Thyroid gland (tissue), 4 donors: ENCODE results near the gene CCN5. TPM values are rescaled to one million over a fixed set of nuclear protein-coding genes. Genes with fewer than 3 reads are reported as not detected.

Experiments
- DNase-seq, 2 donors: peaks; one replicate each; pipeline ENCODE4 v3.0.0-alpha.2; 2019
- H3K27ac ChIP-seq, 3 donors: fragments of 200-600 bp; sonication (generic); 1 replicate in 2 of 3; 2 replicates in 1 of 3; pipeline ENCODE4 v1.5.1; 2016 to 2019; ENCODE audit warnings: mild to moderate bottlenecking in 1 of 3, moderate library complexity in 1 of 3
- H3K27me3 ChIP-seq: fragments of 200-600 bp; sonication (generic); one replicate; pipeline ENCODE4 v1.5.1; 2019
- H3K36me3 ChIP-seq, 2 donors: fragments of 200-600 bp; sonication (generic); one replicate each; pipeline ENCODE4 v1.5.1; 2016 to 2019
- H3K4me1 ChIP-seq, 2 donors: fragments of 200-600 bp; sonication (generic); one replicate each; pipeline ENCODE4 v1.5.1; 2017 to 2019
- H3K4me3 ChIP-seq, 3 donors: fragments of 200-600 bp; sonication (generic); replicated peaks in 1 of 3; 1 replicate in 2 of 3; 2 replicates in 1 of 3; pipeline ENCODE4 v1.5.1; 2016; ENCODE audit warnings: mild to moderate bottlenecking in 1 of 3
- H3K9me3 ChIP-seq: fragments of 200-600 bp; sonication (generic); one replicate; pipeline ENCODE4 v1.5.1; 2017
- POLR2A ChIP-seq, 2 donors: fragments of 450-650 bp; IDR thresholded peaks; one replicate each; pipeline ENCODE4 v1.6.1; 2017; ENCODE audit warnings: antibody characterized with exemption in 2 of 2, mild to moderate bottlenecking in 2 of 2, moderate library complexity in 1 of 2
- WGBS, 2 donors: methylation state at CpG; one replicate each; pipeline ENCODE4 v1.1.5; 2017; 5-methylcytosine and 5-hydroxymethylcytosine counted together
- intact Hi-C: fragments of 100-400 bp; cut with DNase I; formaldehyde crosslinking; loops from one replicate; pipeline ENCODE4 v1.15.1; 2023
- total RNA-seq, 4 donors: library from RNA; depleted of rRNA; stranded (reverse); fragments of >200 nt; gene quantifications; one replicate each; pipeline ENCODE4 v1.2.3, GENCODE V29; 2016
- TF ChIP-seq, protein P1 (sequence below), 6 experiments: fragments of 200-600 bp in 3 of 6; fragments of 450-650 bp in 3 of 6; sonication (generic) in 3 of 6; IDR thresholded peaks; one replicate each; pipeline ENCODE4 v1.5.1; 2016 to 2019; ENCODE audit warnings: antibody characterized with exemption in 6 of 6, mild to moderate bottlenecking in 2 of 6, inconsistent platforms in 1 of 6, moderate library complexity in 1 of 6

Gene CCN5
- total RNA-seq, 4 donors from 2014 or later: 4.7 to 47.6 (median 26.6) TPM

DNA sequence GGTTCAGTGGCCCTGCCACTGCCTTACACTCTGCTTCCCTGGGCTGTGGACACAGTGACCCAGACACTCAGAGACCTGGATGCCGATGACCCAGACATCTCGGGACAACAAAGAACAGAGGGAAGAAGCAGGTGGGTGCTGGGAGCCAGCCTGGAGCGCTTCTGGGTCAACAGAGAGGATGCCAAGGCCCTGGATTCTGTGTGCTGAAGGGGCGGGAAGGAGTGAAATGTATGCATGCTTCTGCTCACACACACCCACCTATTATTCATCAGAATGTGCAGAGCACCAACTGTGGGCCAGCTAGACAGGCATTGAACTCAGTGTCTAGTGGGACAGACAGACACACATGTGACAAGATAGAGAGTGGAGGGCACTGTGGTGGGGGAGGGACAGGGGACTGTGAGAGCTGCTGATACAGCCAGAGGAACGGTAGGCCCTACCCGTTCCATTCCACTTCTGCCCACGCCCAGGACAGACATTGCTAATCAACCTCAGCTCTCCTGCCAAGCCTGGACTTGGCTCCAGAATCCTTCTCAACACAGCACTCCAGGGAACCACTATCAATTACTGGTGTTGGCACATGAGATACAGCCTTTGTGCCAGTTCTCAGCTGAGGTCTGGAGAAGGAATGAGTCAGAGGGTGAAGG lies 50.7 kb downstream of the CCN5 start:
- Histone ChIP-seq H3K9me3 (no peaks in the 10 kb centered on the region), H3K4me1 (no peaks in the 10 kb centered on the region), H3K27me3 (no peaks in the 10 kb centered on the region), H3K27ac (no peak overlapping the region), H3K36me3 (no peaks in the 10 kb centered on the region), H3K4me3 (no peak overlapping the region)
- DNase-seq: peak in 1 of 2 donors; percentile 23
- WGBS, 2 donors: 68% methylated on average over 7 of the region's 7 CpGs
- no peak for TF ChIP-seq POLR2A (IDR thresholded peaks at IDR 0.05)
- TF ChIP-seq, protein P1, sequence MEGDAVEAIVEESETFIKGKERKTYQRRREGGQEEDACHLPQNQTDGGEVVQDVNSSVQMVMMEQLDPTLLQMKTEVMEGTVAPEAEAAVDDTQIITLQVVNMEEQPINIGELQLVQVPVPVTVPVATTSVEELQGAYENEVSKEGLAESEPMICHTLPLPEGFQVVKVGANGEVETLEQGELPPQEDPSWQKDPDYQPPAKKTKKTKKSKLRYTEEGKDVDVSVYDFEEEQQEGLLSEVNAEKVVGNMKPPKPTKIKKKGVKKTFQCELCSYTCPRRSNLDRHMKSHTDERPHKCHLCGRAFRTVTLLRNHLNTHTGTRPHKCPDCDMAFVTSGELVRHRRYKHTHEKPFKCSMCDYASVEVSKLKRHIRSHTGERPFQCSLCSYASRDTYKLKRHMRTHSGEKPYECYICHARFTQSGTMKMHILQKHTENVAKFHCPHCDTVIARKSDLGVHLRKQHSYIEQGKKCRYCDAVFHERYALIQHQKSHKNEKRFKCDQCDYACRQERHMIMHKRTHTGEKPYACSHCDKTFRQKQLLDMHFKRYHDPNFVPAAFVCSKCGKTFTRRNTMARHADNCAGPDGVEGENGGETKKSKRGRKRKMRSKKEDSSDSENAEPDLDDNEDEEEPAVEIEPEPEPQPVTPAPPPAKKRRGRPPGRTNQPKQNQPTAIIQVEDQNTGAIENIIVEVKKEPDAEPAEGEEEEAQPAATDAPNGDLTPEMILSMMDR (IDR thresholded peaks at IDR 0.05): no peak
- intact Hi-C loops: no loop called here

DNA sequence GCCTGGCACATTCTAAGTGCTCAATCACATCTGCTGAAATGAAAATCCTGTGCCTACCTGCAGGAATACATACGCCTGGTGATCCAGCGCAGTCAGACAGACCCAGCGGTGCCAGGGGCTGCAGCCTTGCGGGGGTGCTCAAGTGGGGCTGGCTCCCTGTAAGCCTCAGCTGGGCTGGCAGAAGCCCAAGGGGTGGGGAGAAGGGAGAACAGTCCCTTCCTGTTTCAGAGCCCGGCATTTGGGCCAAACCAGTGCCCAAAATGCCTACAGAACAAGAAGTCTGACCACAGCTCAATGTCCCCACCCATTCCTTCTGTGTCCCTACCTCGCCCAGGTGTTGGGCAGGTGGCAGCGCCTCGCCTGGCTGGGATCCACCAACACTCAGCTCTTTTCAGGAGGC lies 53.1 kb downstream of the CCN5 start:
- H3K4me3 ChIP-seq: no peak overlapping the region
- 89 to 95% methylated on average over 5 to 7 of the region's 8 CpGs for WGBS, 2 donors

DNA sequence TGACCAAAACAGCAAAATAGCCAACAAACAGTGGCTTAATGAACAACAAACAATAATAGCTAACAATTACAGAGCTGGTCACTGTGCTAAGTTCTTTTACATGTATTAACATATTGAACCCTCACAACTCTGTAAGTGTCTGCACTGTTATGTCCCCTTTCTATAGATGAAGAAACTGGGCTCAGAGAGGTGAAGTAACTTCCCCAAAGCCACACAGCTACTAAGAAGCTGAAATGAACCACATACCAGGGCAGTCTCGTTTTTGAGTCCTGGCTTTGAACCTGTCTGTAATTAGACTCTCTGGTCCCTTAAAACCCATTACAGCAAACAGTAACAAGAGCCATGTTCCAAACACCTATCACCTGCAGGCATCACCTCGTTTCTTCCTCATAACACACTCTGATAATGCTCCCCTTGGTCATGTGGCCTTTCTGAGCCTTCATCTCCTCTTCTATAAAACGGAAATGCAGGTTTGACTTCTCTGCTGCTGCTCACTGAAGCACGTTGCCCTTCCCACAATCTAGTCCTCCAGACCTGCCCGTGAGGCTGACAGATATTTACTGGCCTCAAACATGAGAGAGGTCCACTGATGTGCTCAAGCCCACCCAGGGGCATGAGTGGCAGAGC lies 53.8 kb downstream of the CCN5 start:
- H3K9me3 ChIP-seq: no peaks in the 10 kb centered on the region
- no peaks in the 10 kb centered on the region for H3K36me3 ChIP-seq
- WGBS, 2 donors: 53 to 54% methylated on average over 5 of the region's 5 CpGs
- no peak overlapping the region for H3K27ac ChIP-seq
- intact Hi-C loops: no loop called here
- TF ChIP-seq, protein P1 (IDR thresholded peaks at IDR 0.05): no peak
- TF ChIP-seq POLR2A (IDR thresholded peaks at IDR 0.05): no peak
- H3K4me3 ChIP-seq: no peak overlapping the region
- DNase-seq: no peak
- no peaks in the 10 kb centered on the region for H3K4me1 ChIP-seq
- no peaks in the 10 kb centered on the region for H3K27me3 ChIP-seq

More for the DNA sequence above, 53.1 kb downstream of the CCN5 start:
- H3K36me3 ChIP-seq: no peaks in the 10 kb centered on the region
- TF ChIP-seq POLR2A (IDR thresholded peaks at IDR 0.05): no peak
- TF ChIP-seq, protein P1 (IDR thresholded peaks at IDR 0.05): no peak
- no peak overlapping the region for H3K27ac ChIP-seq
- intact Hi-C loops: no loop called here
- no peaks in the 10 kb centered on the region for H3K9me3 ChIP-seq
- no peaks in the 10 kb centered on the region for H3K4me1 ChIP-seq
- no peak for DNase-seq
- H3K27me3 ChIP-seq: no peaks in the 10 kb centered on the region

DNA sequence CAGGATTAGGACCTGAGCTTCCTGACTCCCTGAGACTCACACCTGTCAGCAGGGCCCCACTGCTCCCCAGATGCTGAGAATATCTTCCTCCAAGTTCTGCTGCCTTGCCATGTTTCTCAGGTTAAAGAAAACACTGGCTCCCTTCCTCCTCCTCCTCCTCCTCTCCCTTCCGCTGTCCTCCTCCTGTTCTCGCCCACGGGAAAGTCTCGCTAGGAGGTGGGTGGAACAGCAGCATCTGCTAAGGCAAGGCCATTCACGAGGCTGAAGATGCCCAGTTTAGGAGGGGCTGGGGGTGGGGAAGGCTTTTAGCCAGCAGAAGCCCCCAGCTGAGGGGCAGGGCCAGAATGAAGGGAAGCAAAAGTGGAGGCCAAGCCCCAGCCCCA lies 54.3 kb downstream of the CCN5 start:
- WGBS, 2 donors: 51 to 55% methylated on average over 5 of the region's 5 CpGs
- H3K4me3 ChIP-seq: no peak overlapping the region
- intact Hi-C loops: no loop called here
- no peak overlapping the region for H3K27ac ChIP-seq
- no peaks in the 10 kb centered on the region for H3K4me1 ChIP-seq
- DNase-seq: no peak
- TF ChIP-seq POLR2A (IDR thresholded peaks at IDR 0.05): no peak
- TF ChIP-seq, protein P1 (IDR thresholded peaks at IDR 0.05): no peak
- H3K9me3 ChIP-seq: no peaks in the 10 kb centered on the region
- no peaks in the 10 kb centered on the region for H3K36me3 ChIP-seq
- no peaks in the 10 kb centered on the region for H3K27me3 ChIP-seq

DNA sequence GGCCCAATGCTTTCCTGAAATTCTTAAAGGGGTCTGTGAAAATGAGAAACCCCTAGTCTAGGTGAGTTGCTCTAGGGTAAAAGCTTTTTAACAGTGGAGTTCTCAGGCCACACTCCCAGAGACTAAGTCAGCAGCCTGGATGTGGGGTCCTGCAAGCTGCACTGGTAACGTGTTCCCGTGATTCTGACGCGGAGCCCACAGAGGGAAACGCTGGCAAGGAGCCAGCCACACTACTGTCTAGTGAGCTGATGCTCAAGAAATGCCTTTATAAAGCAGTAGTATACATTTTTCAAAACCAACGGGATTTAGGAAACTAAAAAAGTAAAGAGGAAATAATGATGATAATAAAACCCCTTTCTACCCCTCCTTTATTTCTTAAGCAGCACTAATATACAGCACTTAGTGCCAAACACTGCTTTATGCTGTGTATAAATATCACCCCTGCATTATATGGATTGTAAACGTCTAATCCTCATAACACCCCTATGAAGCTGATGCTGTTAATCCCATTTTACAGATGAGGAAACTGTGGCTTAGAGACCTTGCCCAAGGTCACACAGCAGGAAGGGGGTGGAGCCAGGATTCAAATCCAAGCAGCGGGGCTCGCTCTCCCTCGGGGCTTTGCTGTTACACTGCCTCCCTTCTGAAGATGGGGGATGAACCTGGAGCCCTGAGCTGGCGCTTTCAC lies 55.5 kb downstream of the CCN5 start:
- WGBS, 2 donors: 70 to 74% methylated on average over 11 of the region's 11 CpGs
- no peaks in the 10 kb centered on the region for H3K36me3 ChIP-seq
- no peak for DNase-seq
- no peak overlapping the region for H3K27ac ChIP-seq
- H3K9me3 ChIP-seq: no peaks in the 10 kb centered on the region
- no peaks in the 10 kb centered on the region for H3K4me1 ChIP-seq
- H3K27me3 ChIP-seq: no peaks in the 10 kb centered on the region
- intact Hi-C loops: no loop called here
- TF ChIP-seq, protein P1 (IDR thresholded peaks at IDR 0.05): no peak
- no peak for TF ChIP-seq POLR2A (IDR thresholded peaks at IDR 0.05)
- no peak overlapping the region for H3K4me3 ChIP-seq
